GM18858 (cell line): ENCODE data around the gene RNF224.
"Not testable (repeated sequence)": the region's sequence is repeated elsewhere in the genome, so short reads cannot be mapped to it uniquely, and the experiment has no call there.

Experiments
- ATAC-seq: cut with Tn5 transposase; IDR thresholded peaks from one replicate; pipeline ENCODE4 v1.9.1; 2021; ENCODE audit not compliant: unreplicated experiment

RNF224 gene

GRCh38 chr9:137237759-137238726, 10.7 kb downstream of the RNF224 start:
- no peak for ATAC-seq

DNA sequence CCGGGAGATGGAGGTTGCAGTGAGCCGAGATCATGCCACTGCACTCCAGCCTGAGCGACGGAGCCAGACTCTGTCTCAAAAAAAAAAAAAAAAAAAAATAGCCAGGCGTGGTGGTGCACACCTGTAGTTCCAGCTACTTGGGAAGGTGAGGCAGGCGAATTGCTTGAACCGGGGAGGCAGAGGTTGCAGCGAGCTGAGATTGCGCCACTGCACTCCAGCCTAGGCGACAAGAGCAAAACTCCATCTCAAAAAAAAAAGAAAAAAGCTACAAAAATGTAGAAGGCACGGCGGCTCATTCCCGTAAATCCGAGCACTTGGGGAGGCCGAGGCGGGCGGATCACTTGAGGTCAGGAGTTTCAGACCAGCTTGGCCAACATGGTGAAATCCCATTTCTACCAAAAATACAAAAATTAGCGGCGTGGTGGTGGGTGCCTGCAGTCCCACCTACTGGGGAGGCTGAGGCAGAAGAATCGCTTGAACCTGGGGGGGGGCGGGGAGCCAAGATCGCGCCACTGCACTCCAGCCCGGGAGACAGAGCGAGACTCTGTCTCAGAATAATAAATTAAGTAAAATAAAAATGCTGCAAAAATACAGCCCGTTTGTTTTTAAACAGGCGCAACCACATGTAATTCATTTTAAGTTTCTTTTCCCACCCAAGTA, 12.4 kb downstream of the RNF224 start:
- not testable (repeated sequence) for ATAC-seq

DNA sequence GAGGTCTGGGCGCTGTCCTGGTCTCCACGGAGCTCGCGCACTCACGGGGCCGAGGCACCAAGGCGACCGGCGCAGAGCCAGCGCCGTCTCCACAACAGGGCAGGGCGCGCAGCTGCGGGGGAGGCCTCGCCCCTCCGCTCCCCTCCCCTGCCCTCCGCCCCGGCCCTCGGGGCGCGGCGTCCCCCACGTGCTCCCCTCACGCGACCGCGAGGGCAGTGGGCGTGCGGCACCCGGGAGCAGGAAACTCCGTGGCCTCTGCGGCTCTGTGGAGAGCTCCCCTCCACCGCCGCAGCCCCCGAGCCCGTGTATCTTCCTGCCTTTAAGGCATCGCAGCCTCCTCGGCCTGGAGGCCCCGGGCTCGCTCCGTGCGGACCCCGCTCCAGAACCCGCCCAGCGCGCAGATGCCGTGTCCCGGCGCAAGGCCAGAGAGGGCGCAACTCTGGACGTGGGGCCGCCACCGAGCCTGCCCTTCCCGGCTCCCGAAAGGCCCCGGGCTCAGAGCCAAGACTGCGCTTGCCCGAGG, 13.1 kb downstream of the RNF224 start:
- ATAC-seq, result peak; percentile 5

DNA sequence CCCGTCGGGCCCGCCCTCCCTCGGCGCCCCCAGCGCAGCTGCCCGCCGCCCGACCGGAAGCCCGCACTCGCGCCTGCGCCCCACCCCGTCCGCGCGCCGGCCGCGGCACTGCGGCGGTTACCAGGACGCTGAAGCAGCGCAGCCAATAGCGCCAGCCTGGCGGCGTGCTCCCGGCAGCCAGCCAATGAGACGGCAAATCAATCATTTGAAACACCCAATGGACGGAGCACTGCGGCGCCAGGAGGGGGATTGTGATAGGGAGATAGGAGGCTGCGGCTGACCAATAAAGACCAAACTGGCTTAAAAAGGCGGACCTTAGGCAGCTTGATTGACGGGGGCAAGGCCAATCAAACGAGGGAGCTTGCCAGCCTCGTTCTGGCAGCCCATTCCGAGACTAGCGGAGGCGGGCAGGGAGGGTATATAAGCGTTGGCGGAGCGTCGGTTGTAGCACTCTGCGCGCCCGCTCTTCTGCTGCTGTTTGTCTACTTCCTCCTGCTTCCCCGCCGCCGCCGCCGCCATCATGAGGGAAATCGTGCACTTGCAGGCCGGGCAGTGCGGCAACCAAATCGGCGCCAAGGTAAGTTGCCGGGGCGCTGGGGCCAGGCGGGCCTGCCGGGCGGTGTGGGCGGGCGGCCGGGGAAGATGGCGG, 13.7 kb downstream of the RNF224 start, which contains the start of gene TUBB4B:
Gene TUBB4B (plus strand): TSS at position 447 of the 649 bp plus-strand sequence. CDS start 74 bp downstream, at position 521.
- ATAC-seq, result peak; percentile 64

DNA sequence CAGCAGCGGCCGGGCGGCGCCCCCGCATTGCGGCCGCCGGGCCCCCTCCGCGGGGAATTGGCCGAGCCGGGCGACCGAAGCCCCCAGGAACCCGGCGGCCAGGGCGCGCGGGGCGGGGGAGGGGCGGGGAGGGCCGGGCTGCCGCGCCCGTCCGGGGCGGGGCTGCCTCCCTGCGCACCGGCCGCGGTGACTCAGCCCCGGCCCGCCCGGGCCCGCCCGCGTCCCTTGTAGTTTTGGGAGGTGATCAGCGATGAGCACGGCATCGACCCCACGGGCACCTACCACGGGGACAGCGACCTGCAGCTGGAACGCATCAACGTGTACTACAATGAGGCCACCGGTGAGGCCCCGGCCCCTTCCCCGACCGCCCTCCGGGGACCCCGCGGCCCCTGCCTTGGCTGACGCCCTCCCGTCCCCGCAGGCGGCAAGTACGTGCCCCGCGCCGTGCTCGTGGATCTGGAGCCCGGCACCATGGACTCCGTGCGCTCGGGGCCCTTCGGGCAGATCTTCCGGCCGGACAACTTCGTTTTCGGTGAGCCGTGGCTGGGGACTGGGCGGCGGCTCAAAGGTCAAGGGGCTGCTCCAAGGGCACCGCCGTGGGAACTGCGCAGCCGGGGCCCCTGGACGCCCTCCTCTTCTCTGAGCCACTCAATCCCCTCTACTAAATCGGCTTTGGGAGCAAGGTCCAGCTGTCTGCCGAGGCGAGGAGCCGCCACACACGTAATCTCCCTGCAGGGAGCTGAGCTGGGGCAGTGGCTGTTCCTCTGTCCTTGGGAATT, 14.4 kb downstream of the RNF224 start:
- no peak for ATAC-seq

DNA sequence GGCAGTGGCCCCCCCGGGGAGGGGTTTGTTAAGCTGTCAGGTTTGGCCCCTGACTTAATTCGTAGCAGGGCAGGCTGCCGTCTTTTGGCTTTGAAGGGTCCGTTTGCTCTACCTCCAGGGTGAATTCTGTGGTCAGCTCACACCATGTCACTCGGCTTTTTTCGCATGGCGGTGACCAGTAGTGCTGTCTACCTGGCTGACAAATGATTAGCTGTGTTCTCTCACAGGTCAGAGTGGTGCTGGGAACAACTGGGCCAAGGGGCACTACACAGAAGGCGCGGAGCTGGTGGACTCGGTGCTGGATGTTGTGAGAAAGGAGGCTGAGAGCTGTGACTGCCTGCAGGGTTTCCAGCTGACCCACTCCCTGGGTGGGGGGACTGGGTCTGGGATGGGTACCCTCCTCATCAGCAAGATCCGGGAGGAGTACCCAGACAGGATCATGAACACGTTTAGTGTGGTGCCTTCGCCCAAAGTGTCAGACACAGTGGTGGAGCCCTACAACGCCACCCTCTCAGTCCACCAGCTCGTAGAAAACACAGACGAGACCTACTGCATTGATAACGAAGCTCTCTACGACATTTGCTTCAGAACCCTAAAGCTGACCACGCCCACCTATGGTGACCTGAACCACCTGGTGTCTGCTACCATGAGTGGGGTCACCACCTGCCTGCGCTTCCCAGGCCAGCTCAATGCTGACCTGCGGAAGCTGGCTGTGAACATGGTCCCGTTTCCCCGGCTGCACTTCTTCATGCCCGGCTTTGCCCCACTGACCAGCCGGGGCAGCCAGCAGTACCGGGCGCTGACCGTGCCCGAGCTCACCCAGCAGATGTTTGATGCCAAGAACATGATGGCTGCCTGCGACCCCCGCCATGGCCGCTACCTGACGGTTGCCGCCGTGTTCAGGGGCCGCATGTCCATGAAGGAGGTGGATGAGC, 15.2 kb downstream of the RNF224 start:
- no peak for ATAC-seq

GRCh38 chr9:137243266-137243625, 15.9 kb downstream of the RNF224 start:
- ATAC-seq, result not testable (repeated sequence)

DNA sequence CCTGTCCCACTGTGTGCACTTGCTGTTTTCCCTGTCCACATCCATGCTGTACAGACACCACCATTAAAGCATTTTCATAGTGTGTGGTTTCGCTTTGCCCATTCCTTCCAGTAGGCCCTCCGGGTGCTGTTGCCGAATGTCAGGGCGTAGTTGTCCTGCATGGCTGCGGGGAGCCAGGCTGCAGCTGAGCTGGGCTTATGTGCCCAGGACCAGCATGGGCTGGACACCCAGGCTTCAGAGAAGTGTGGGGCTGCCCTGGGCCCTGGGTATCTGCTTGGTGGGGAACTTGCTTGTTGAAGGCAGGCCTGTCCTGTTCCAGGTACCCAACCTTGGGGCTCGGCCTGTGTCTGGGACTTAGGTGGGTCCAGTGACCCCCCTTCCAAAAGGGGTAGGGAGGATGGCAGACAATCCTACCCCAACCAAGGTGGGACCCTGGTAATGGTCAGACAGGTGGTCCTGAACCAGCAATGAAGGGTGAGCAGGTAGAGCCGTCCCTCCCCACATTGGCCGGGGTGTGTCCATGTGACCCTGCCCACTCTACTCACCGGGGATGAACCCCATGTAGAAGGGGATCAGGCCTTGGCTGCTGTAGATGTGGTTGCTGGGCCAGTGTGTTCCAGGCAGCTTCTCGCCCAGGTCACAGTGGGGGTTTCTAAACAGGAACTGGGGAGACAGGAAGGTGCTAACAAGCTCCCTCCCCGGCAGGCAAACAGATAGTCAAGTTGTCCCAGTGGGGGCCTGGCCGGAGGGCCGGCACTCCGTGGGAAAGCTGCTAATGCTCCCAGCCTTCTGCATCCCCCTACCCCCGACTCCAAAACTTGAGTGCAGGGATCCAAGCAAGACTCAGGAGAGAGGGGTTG, 16.6 kb downstream of the RNF224 start:
- no peak for ATAC-seq

DNA sequence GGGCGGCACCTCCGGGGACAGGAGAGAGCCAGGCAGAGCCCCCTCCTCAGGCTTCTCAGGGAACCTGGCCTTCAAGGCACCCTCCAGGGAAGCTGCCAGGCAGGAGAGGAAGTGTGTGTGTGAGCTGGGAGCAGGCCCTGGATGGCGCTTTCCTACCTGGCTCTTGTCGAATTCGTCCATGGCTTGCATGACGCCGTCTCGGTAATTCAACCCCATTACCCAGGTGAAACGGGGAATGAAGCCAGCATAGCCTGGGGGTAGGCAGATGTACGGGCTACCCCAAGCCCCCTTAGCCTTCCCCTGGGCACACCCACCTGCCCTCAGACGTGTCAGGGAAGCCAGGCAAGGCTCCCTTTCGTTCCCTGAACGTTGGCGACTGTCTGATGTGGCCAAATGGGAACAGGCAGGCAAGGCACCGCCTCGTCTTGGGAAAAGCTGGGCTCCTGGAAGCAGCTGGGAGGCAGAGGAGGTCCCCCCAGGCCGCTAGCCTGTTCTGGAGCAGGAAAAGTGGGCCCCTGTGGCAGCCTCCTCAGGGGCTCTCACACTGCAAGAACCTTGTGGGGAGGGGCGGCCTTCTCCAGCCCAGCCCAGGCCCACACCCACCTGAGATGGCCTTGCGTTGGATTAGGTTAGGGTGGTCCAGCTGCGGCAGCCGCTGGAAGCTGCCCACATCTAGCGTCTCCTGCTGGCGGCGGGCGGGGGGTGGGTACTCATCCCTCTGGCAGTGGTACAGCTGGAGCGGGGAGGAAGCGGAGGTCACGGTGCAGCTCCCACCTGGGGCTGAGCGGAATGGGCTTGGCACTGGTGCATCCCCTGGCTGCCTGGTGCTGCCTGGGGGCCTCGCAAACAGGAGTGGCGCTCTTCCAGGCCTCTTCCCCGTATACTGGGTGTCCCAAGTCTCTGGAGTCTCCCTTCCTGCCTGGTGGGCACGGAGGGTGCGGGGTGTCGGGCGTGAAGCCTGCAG, 17.5 kb downstream of the RNF224 start:
- no peak for ATAC-seq

DNA sequence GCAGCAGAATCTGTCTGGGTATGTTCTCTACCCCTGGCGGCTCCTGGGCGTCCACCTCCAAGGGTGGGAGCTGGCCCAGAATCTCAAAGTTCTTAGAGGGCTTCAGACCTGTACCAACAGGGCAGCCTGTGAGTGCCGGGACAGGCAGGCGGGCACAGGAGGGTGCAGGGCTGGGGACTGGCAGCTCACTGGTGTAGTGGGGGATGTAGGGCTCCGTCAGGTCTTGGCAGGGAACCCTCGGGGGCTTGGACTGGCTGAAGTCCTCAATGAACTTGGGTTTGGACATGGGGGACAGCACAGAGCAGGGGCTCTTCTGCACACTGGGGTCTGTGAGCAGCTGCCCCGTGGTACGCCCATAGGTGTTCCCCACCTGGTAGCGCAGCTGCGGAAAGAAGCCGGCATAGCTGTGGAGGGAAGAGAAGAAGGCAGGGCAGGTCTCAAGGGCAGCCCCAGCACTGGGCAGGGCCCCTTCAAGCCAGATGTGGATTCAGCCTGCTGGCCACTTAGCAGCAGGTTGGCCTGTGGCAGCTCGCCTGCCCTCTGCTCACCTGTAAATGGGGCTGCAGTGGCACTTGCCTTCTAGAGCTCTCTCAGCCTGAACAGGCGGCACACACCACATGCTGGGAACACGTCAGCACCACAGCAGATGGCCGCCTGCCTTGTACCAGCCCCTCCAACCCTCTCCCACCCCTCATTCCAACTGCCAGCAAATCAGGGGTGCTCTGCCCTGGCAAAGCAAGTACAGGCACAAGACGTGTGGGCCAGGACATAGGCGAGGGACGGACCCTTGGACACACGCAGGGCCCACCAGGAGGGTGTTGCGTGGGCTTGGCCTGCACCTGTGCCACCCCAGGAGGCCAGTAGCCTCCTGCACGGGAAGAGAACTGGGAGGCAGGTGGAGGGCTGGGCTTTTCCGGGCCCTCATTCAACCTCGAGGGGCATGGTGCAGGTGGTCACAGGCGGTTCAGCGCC, 18.4 kb downstream of the RNF224 start:
- ATAC-seq, result no peak

GRCh38 chr9:137247135-137247915, 20.0 kb downstream of the RNF224 start:
- no peak for ATAC-seq

DNA sequence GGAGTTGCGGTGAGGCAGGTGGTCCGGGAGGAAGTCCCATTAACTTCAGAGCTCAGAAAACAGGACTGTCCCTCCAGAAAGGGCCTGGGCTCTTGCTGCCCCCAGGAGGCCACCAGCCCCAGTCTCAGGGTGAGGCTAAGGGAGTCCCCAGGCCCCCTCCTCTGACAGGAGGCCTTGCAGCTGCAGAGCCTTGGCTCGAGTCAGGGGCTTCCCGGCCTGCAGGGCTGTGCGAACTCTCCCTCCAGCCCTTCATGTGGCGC, 20.5 kb downstream of the RNF224 start:
- no peak for ATAC-seq

DNA sequence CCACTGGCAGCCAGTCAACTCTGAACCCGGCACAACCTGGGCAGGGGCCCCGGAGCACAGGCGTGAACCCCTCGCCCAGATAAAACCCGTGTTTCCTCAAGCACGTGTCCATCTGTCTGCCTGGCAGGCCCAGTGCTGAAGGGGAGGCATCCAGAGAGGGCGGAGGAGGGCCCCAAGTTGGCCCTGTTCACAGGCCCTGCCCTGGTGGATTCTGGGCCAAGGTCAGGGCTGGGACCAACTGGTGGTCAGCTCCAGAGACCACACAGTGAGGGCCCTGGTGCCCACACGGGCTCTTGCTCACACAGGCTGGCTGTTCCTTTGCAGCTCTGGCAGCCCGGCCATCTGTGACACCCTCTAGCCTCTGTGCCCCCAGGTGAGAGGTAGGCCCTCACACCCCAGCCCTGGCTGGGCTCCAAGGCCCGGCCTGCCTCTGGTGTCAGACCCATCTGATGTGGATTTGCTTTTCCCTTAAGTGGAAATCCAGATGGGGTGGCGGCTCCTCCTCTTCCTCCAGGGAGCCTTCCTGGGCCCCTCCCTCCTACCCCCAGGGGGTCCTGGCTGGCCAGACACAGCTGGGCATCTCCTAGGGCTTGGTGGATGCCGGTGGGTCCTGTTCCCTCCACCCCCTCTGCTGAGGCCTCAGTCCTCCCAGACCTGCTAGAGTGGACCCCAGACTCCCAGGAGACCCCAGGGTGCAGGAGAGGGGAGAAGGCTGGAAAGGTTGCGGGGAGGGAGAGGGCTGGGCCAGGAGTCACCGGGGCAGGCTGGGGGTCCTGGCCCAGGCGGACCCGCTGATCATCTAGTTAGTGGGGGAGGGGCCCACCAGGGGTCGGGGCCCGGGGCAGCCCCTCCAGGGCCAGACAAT, 23.3 kb downstream of the RNF224 start:
- no peak for ATAC-seq

GRCh38 chr9:137251194-137251461, 23.8 kb downstream of the RNF224 start, which contains the start of gene STPG3:
STPG3 (plus strand) TSS chr9:137251286; CDS start chr9:137251287, 1 bp downstream.
- no peak for ATAC-seq
